Tibial nerve (tissue), 4 donors: ENCODE data around the gene KCNMA1. TPM values are rescaled to one million over a fixed set of nuclear protein-coding genes. Genes with fewer than 3 reads are reported as not detected.
A peak's percentile ranks its signal among the peaks of the same experiment; 100 is the strongest.

Source experiments
- DNase-seq, 2 donors: peaks; one replicate each; pipeline ENCODE4 v3.0.0-alpha.2; 2019; ENCODE audit warnings: low spot score in 2 of 2
- H3K27ac ChIP-seq, 4 donors: fragments of 200-600 bp; sonication (generic) in 3 of 4; one replicate each; pipeline ENCODE4 v1.5.1; 2017 to 2019; ENCODE audit warnings: mild to moderate bottlenecking in 1 of 4
- H3K27me3 ChIP-seq, 2 donors: fragments of 200-600 bp; sonication (generic) in 1 of 2; one replicate each; pipeline versions ENCODE4 v1.5.1 to v1.6.0; 2017 to 2019
- H3K36me3 ChIP-seq, 3 donors: fragments of 200-600 bp; sonication (generic); one replicate each; pipeline ENCODE4 v1.5.1; 2018 to 2019
- H3K4me1 ChIP-seq, 4 donors: fragments of 200-600 bp; sonication (generic) in 3 of 4; one replicate each; pipeline ENCODE4 v1.5.1; 2017 to 2019
- H3K4me3 ChIP-seq, 4 donors: fragments of 200-600 bp; sonication (generic) in 3 of 4; one replicate each; pipeline ENCODE4 v1.5.1; 2017 to 2019; ENCODE audit warnings: mild to moderate bottlenecking in 1 of 4, moderate library complexity in 1 of 4
- H3K9me3 ChIP-seq, 4 donors: fragments of 200-600 bp; sonication (generic) in 3 of 4; one replicate each; pipeline ENCODE4 v1.5.1; 2017 to 2019
- CTCF ChIP-seq, 5 experiments: fragments of 200-600 bp in 3 of 5; fragments of 450-650 bp in 2 of 5; sonication (generic) in 3 of 5; IDR thresholded peaks; one replicate each; pipeline ENCODE4 v1.5.1; 2016 to 2019; ENCODE audit warnings: antibody characterized with exemption in 5 of 5, mild to moderate bottlenecking in 3 of 5, moderate library complexity in 2 of 5
- EP300 ChIP-seq, 2 donors: sonication (generic); formaldehyde crosslinking; IDR thresholded peaks; one replicate each; pipeline ENCODE4 v1.6.1; 2017; ENCODE audit warnings: antibody characterized with exemption in 2 of 2, mild to moderate bottlenecking in 1 of 2
- POLR2A ChIP-seq, 2 donors: fragments of 450-650 bp; IDR thresholded peaks; one replicate each; pipeline ENCODE4 v1.6.1; 2017; ENCODE audit warnings: antibody characterized with exemption in 2 of 2, mild to moderate bottlenecking in 2 of 2, moderate library complexity in 2 of 2
- WGBS, 2 donors: methylation state at CpG; one replicate each; pipeline ENCODE4 v1.1.5; 2018; 5-methylcytosine and 5-hydroxymethylcytosine counted together
- total RNA-seq, 4 donors: library from RNA; depleted of rRNA; stranded (reverse); fragments of >200 nt; gene quantifications; one replicate each; pipeline ENCODE4 v1.1.0, GENCODE V29; 2016

KCNMA1 gene
- total RNA-seq, 4 donors from 2014 or later, result 10.2 to 19.9 (median 13.7) TPM

- H3K36me3 ChIP-seq, result no peaks in the 10 kb centered on the region
- H3K27ac ChIP-seq, result peak overlapping the region in 1 of 4 donors; percentile 28
- H3K9me3 ChIP-seq, result no peaks in the 10 kb centered on the region
- H3K4me1 ChIP-seq, result peaks cover 0 to 41% (median 0%) of the 10 kb centered on the region in 4 donors
- 7 to 17% methylated on average over 16 to 41 of the region's 56 CpGs for WGBS, 2 donors
- DNase-seq, result no peak
- TF ChIP-seq POLR2A (IDR thresholded peaks at IDR 0.05), result no peak
- no peak for TF ChIP-seq EP300 (IDR thresholded peaks at IDR 0.05)
- TF ChIP-seq CTCF (IDR thresholded peaks at IDR 0.05), result no peak
- peaks cover 0 to 50% of the 10 kb centered on the region in 2 donors for H3K27me3 ChIP-seq
- peak overlapping the region; percentile 19 to 61 (median 28) for H3K4me3 ChIP-seq
These were observed 903 bp upstream of the KCNMA1 start for GRCh38 chr10:77638321-77639101.

- H3K27ac ChIP-seq, result no peak overlapping the region
- peak overlapping the region; percentile 21 to 61 (median 44) for H3K4me3 ChIP-seq
- no peaks in the 10 kb centered on the region for H3K36me3 ChIP-seq
- TF ChIP-seq CTCF (IDR thresholded peaks at IDR 0.05) (no peak), POLR2A (IDR thresholded peaks at IDR 0.05) (no peak), EP300 (IDR thresholded peaks at IDR 0.05) (no peak)
- H3K27me3 ChIP-seq, result peaks cover 0 to 50% of the 10 kb centered on the region in 2 donors
- 1 to 2% methylated on average over 25 to 30 of the region's 53 CpGs for WGBS, 2 donors
- H3K9me3 ChIP-seq, result no peaks in the 10 kb centered on the region
- DNase-seq, result no peak
- H3K4me1 ChIP-seq, result peaks cover 0 to 40% (median 0%) of the 10 kb centered on the region in 4 donors
These were observed 559 bp downstream of the KCNMA1 start for GRCh38 chr10:77636967-77637531.

- Histone ChIP-seq H3K4me1 (peaks cover 0 to 34% (median 0%) of the 10 kb centered on the region in 4 donors), H3K36me3 (no peaks in the 10 kb centered on the region), H3K27ac (no peak overlapping the region), H3K4me3 (peak overlapping the region; percentile 21 to 61 (median 44)), H3K9me3 (no peaks in the 10 kb centered on the region), H3K27me3 (peaks cover 0 to 50% of the 10 kb centered on the region in 2 donors)
- WGBS, 2 donors, result 5 to 10% methylated on average over 39 to 41 of the region's 41 CpGs
- TF ChIP-seq EP300 (IDR thresholded peaks at IDR 0.05) (no peak), CTCF (IDR thresholded peaks at IDR 0.05) (peak in 2 of 5 experiments; percentile 7 to 23), POLR2A (IDR thresholded peaks at IDR 0.05) (no peak)
- no peak for DNase-seq
These were observed 1.2 kb downstream of the KCNMA1 start for GRCh38 chr10:77636282-77636966.

DNA sequence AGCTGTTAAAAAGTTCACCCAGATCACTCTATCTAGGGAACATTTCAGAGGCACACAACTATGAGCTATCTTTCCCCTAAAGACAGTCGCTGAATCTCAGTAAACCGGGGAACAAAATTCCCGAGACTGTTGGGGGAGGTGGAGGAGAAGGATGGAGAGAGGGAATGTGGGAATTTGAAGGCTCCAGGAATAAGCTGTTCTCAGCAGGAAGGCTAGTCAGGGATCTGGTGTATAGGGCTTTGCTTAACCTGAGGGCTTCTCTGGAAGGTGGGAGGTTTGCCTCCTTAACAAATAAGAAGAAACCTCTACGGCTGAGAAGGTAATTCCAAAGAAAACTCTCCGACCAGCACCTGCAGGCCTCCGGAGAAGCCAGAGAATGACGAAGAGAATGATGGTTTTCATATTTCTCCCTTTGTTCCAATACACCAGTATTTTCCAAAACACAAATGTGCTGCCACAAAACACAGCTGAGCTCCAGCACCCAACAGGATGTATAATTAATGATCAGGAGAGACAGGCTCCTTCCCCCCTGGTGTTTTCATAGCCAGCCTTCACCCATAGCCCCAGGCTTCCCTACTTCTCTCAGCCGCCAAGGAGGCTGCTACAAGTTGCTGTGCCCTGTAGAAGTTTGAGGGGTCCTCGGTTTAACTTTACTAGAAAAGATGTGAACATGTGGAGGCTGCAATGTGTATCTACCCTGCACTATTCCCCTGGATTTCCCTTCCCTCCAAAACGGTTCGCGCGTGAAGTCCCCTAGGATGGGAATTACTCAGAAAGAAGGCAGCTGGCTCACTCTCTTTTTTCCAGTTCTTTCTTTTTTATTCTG is 2.0 kb downstream of the KCNMA1 start:
- WGBS, 2 donors, result 35 to 40% methylated on average over 13 of the region's 13 CpGs

More for the DNA sequence above, 2.0 kb downstream of the KCNMA1 start:
- Histone ChIP-seq H3K4me3 (peak overlapping the region in 1 of 4 donors; percentile 61), H3K27ac (no peak overlapping the region), H3K36me3 (no peaks in the 10 kb centered on the region), H3K27me3 (peaks cover 0 to 49% of the 10 kb centered on the region in 2 donors), H3K9me3 (no peaks in the 10 kb centered on the region), H3K4me1 (peaks cover 0 to 30% (median 0%) of the 10 kb centered on the region in 4 donors)
- TF ChIP-seq CTCF (IDR thresholded peaks at IDR 0.05), result no peak
- TF ChIP-seq EP300 (IDR thresholded peaks at IDR 0.05), result no peak
- TF ChIP-seq POLR2A (IDR thresholded peaks at IDR 0.05), result no peak
- DNase-seq, result no peak
